ENCODE data around the gene COL8A1.

DNA sequence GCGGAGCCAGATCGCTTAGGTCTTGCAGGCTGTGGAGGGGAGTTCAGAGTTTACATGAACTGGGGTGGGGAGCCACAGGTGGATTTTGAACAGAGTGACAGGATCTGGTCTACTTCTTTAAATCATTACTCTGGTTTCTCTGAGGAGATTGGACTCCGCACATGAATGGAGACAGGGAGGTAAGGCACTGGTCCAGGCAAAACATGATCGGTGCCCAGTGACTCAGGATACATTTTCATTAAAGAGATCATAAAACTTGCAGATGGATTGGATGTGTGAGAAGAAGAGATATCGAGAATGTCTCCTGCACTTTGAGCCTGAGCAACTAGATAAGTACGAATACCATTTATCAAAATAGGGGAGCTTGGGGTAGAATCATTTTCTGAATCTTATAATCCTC lies 117.4 kb downstream of the COL8A1 start:
- TF ChIP-seq POLR2A (IDR thresholded peaks at IDR 0.05): no peak
- TF ChIP-seq, protein P1, sequence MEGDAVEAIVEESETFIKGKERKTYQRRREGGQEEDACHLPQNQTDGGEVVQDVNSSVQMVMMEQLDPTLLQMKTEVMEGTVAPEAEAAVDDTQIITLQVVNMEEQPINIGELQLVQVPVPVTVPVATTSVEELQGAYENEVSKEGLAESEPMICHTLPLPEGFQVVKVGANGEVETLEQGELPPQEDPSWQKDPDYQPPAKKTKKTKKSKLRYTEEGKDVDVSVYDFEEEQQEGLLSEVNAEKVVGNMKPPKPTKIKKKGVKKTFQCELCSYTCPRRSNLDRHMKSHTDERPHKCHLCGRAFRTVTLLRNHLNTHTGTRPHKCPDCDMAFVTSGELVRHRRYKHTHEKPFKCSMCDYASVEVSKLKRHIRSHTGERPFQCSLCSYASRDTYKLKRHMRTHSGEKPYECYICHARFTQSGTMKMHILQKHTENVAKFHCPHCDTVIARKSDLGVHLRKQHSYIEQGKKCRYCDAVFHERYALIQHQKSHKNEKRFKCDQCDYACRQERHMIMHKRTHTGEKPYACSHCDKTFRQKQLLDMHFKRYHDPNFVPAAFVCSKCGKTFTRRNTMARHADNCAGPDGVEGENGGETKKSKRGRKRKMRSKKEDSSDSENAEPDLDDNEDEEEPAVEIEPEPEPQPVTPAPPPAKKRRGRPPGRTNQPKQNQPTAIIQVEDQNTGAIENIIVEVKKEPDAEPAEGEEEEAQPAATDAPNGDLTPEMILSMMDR (IDR thresholded peaks at IDR 0.05): no peak

All from testis (tissue), 2 donors.